Measurements from ENCODE around the gene GCLC.

GCLC gene

GRCh38 chr6:53506872-53507271 lies 38.0 kb downstream of the GCLC start:
- TF ChIP-seq CTCF (IDR thresholded peaks at IDR 0.05; ENCODE audit: insufficient read depth, low read length, poor library complexity, severe bottlenecking) (no peak), EZH2phosphoT487 (conservative IDR thresholded peaks at IDR 0.05; ENCODE audit: low read length) (no peak)
- H3K9me2 ChIP-seq (replicated peaks; ENCODE audit: insufficient read depth, low read length): no peaks in the 10 kb centered on the region
- H3F3A ChIP-seq (ENCODE audit: insufficient read depth): no peaks in the 10 kb centered on the region
- H4K20me1 ChIP-seq (ENCODE audit: low read depth, low read length): no peaks in the 10 kb centered on the region
- H3K9ac ChIP-seq (ENCODE audit: low read length): no peak overlapping the region
- no peaks in the 10 kb centered on the region for H3K79me2 ChIP-seq (ENCODE audit: insufficient read depth, low read length)
- no peak overlapping the region for H3K4me3 ChIP-seq (ENCODE audit: insufficient read depth, low read length, poor library complexity, severe bottlenecking)
- no peak overlapping the region for H2AFZ ChIP-seq (ENCODE audit: low read depth, low read length, severe bottlenecking)
- H3K36me3 ChIP-seq (ENCODE audit: low read length): peaks cover 9% of the 10 kb centered on the region
- no peak overlapping the region for H3K27ac ChIP-seq (ENCODE audit: low read depth, low read length)
- H3K9me3 ChIP-seq (ENCODE audit: insufficient read depth, low read length): no peaks in the 10 kb centered on the region
- H3K27me3 ChIP-seq (ENCODE audit: low read length): no peaks in the 10 kb centered on the region
- no peak overlapping the region for H3K4me2 ChIP-seq (ENCODE audit: low read depth, low read length, poor library complexity, severe bottlenecking)

- Histone ChIP-seq H4K20me1 (ENCODE audit: low read depth, low read length) (no peaks in the 10 kb centered on the region), H3K27me3 (ENCODE audit: low read length) (no peaks in the 10 kb centered on the region), H3K9ac (ENCODE audit: low read length) (no peak overlapping the region), H3K36me3 (ENCODE audit: low read length) (peaks cover 9% of the 10 kb centered on the region), H3K79me2 (ENCODE audit: insufficient read depth, low read length) (no peaks in the 10 kb centered on the region), H3F3A (ENCODE audit: insufficient read depth) (no peaks in the 10 kb centered on the region), H3K9me3 (ENCODE audit: insufficient read depth, low read length) (no peaks in the 10 kb centered on the region), H2AFZ (ENCODE audit: low read depth, low read length, severe bottlenecking) (no peak overlapping the region), H3K4me3 (ENCODE audit: insufficient read depth, low read length, poor library complexity, severe bottlenecking) (no peak overlapping the region), H3K27ac (ENCODE audit: low read depth, low read length) (no peak overlapping the region), H3K9me2 (replicated peaks; ENCODE audit: insufficient read depth, low read length) (no peaks in the 10 kb centered on the region), H3K4me2 (ENCODE audit: low read depth, low read length, poor library complexity, severe bottlenecking) (no peak overlapping the region)
- TF ChIP-seq EZH2phosphoT487 (conservative IDR thresholded peaks at IDR 0.05; ENCODE audit: low read length): no peak
- TF ChIP-seq CTCF (IDR thresholded peaks at IDR 0.05; ENCODE audit: insufficient read depth, low read length, poor library complexity, severe bottlenecking): no peak
Observed at GRCh38 chr6:53504512-53504911, 40.4 kb downstream of the GCLC start.

- H3K4me2 ChIP-seq (ENCODE audit: low read depth, low read length, poor library complexity, severe bottlenecking): no peak overlapping the region
- H3K36me3 ChIP-seq (ENCODE audit: low read length): peaks cover 9% of the 10 kb centered on the region
- no peaks in the 10 kb centered on the region for H3K9me3 ChIP-seq (ENCODE audit: insufficient read depth, low read length)
- H3K27ac ChIP-seq (ENCODE audit: low read depth, low read length): no peak overlapping the region
- H3K79me2 ChIP-seq (ENCODE audit: insufficient read depth, low read length): no peaks in the 10 kb centered on the region
- H3K4me3 ChIP-seq (ENCODE audit: insufficient read depth, low read length, poor library complexity, severe bottlenecking): no peak overlapping the region
- H4K20me1 ChIP-seq (ENCODE audit: low read depth, low read length): no peaks in the 10 kb centered on the region
- no peaks in the 10 kb centered on the region for H3F3A ChIP-seq (ENCODE audit: insufficient read depth)
- TF ChIP-seq CTCF (IDR thresholded peaks at IDR 0.05; ENCODE audit: insufficient read depth, low read length, poor library complexity, severe bottlenecking): no peak
- TF ChIP-seq EZH2phosphoT487 (conservative IDR thresholded peaks at IDR 0.05; ENCODE audit: low read length): no peak
- H3K27me3 ChIP-seq (ENCODE audit: low read length): no peaks in the 10 kb centered on the region
- H3K9me2 ChIP-seq (replicated peaks; ENCODE audit: insufficient read depth, low read length): no peaks in the 10 kb centered on the region
- H2AFZ ChIP-seq (ENCODE audit: low read depth, low read length, severe bottlenecking): no peak overlapping the region
- H3K9ac ChIP-seq (ENCODE audit: low read length): no peak overlapping the region
Observed at GRCh38 chr6:53503060-53503459, 41.8 kb downstream of the GCLC start.
